NCI-H146 treated with DMSO at 0.1 percent for 48 hours (cell line): ENCODE measurements around the gene GPR26.

Source experiments
- DNase-seq: peaks from one replicate; lab custom pipeline; 2025; ENCODE audit not compliant: unreplicated experiment; lab: John Stamatoyannopoulos, UW

The GPR26 gene

GRCh38 chr10:123645615-123646014, 20.5 kb upstream of the GPR26 start:
- no peak for DNase-seq

- DNase-seq: no peak
Measured at GRCh38 chr10:123648595-123648994, 17.6 kb upstream of the GPR26 start.

GRCh38 chr10:123649676-123650075, 16.5 kb upstream of the GPR26 start:
- no peak for DNase-seq

GRCh38 chr10:123651421-123652047, 14.6 kb upstream of the GPR26 start:
- DNase-seq: no peak

GRCh38 chr10:123655751-123656150, 10.4 kb upstream of the GPR26 start:
- no peak for DNase-seq

GRCh38 chr10:123663522-123663921, 2.6 kb upstream of the GPR26 start:
- DNase-seq: no peak

GRCh38 chr10:123665491-123666286, 466 bp upstream of the GPR26 start:
- no peak for DNase-seq

GRCh38 chr10:123669886-123670285, 3.7 kb downstream of the GPR26 start:
- DNase-seq: no peak

- no peak for DNase-seq
Measured at GRCh38 chr10:123673198-123673597, 7.0 kb downstream of the GPR26 start.

GRCh38 chr10:123674741-123675140, 8.6 kb downstream of the GPR26 start:
- DNase-seq: no peak

GRCh38 chr10:123675811-123676210, 9.7 kb downstream of the GPR26 start:
- no peak for DNase-seq

GRCh38 chr10:123677556-123677955, 11.4 kb downstream of the GPR26 start:
- no peak for DNase-seq

GRCh38 chr10:123678376-123678775, 12.2 kb downstream of the GPR26 start:
- DNase-seq: no peak

GRCh38 chr10:123681285-123681684, 15.1 kb downstream of the GPR26 start:
- DNase-seq: no peak

- no peak for DNase-seq
Measured at GRCh38 chr10:123682477-123682876, 16.3 kb downstream of the GPR26 start.

GRCh38 chr10:123683459-123683858, 17.3 kb downstream of the GPR26 start:
- DNase-seq: no peak

- no peak for DNase-seq
Measured at GRCh38 chr10:123683865-123684264, 17.7 kb downstream of the GPR26 start.

GRCh38 chr10:123685260-123685659, 19.1 kb downstream of the GPR26 start:
- no peak for DNase-seq

- no peak for DNase-seq
Measured at GRCh38 chr10:123687758-123688157, 21.6 kb downstream of the GPR26 start.

- DNase-seq: no peak
Measured at GRCh38 chr10:123689880-123690279, 23.7 kb downstream of the GPR26 start.

- no peak for DNase-seq
Measured at GRCh38 chr10:123703195-123703790, 37.1 kb downstream of the GPR26 start.

- DNase-seq: no peak
Measured at GRCh38 chr10:123704076-123704475, 37.9 kb downstream of the GPR26 start.
